GM18951 (cell line): ENCODE measurements around the gene HOMER1.
"Not testable (repeated sequence)": the region's sequence is repeated elsewhere in the genome, so short reads cannot be mapped to it uniquely, and the experiment has no call there.

Experiments used
- POLR2A ChIP-seq: IDR thresholded peaks from 4 replicates; pipeline ENCODE4 v1.6.1; 2011; ENCODE audit warnings: mild to moderate bottlenecking; ENCODE audit not compliant: insufficient read length, insufficient read depth; ENCODE audit errors: extremely low read depth
- in situ Hi-C: fragments of 300-500 bp; cut with MboI; formaldehyde crosslinking; loops from one replicate; pipeline ENCODE4 v1.12.0; 2022; ENCODE audit warnings: low sequenced_read_pairs, mixed read lengths, inconsistent platforms; ENCODE audit not compliant: unreplicated experiment

HOMER1 gene

GRCh38 chr5:79536193-79536906 is 22.4 kb upstream of the HOMER1 start:
- no peak for TF ChIP-seq POLR2A
- in situ Hi-C loops = no loop called here

- TF ChIP-seq POLR2A = no peak
Observed at GRCh38 chr5:79535477-79536192, 21.7 kb upstream of the HOMER1 start.

GRCh38 chr5:79529110-79529509 is 15.2 kb upstream of the HOMER1 start:
- no peak for TF ChIP-seq POLR2A
- in situ Hi-C loops = no loop called here

More at GRCh38 chr5:79535477-79536192, 21.7 kb upstream of the HOMER1 start:
- in situ Hi-C loops = no loop called here

- in situ Hi-C loops = no loop called here
- TF ChIP-seq POLR2A = no peak
Observed at GRCh38 chr5:79527431-79527830, 13.5 kb upstream of the HOMER1 start.

GRCh38 chr5:79526928-79527327 is 13.0 kb upstream of the HOMER1 start:
- TF ChIP-seq POLR2A = no peak
- in situ Hi-C loops = no loop called here

- in situ Hi-C loops = no loop called here
- TF ChIP-seq POLR2A = no peak
Observed at GRCh38 chr5:79526493-79526892, 12.6 kb upstream of the HOMER1 start.

- in situ Hi-C loops = no loop called here
- no peak for TF ChIP-seq POLR2A
Observed at GRCh38 chr5:79521156-79521555, 7.2 kb upstream of the HOMER1 start.

GRCh38 chr5:79518718-79519117 is 4.8 kb upstream of the HOMER1 start:
- in situ Hi-C loops = no loop called here
- TF ChIP-seq POLR2A = no peak

GRCh38 chr5:79517601-79518000 is 3.7 kb upstream of the HOMER1 start:
- TF ChIP-seq POLR2A = no peak
- in situ Hi-C loops = no loop called here

GRCh38 chr5:79516986-79517385 is 3.1 kb upstream of the HOMER1 start:
- no peak for TF ChIP-seq POLR2A

GRCh38 chr5:79516331-79516730 is 2.4 kb upstream of the HOMER1 start:
- in situ Hi-C loops = not testable (repeated sequence)

More at GRCh38 chr5:79516986-79517385, 3.1 kb upstream of the HOMER1 start:
- in situ Hi-C loops = no loop called here

- in situ Hi-C loops = no loop called here
- peak; percentile 70 for TF ChIP-seq POLR2A
Observed at GRCh38 chr5:79514391-79515105, 614 bp upstream of the HOMER1 start.

GRCh38 chr5:79513308-79513703 is 628 bp downstream of the HOMER1 start:
- in situ Hi-C loops = no loop called here
- TF ChIP-seq POLR2A = no peak
